SK-N-SH treated with all-trans-retinoic acid at 6 μM for 48 hours (cell line): ENCODE results near the gene BACH2.

ENCODE experiments used
- ARNTL ChIP-seq: fragments of 450-650 bp; formaldehyde crosslinking; IDR thresholded peaks from 2 replicates; pipeline ENCODE4 v1.5.0; 2020; ENCODE audit warnings: low read depth, mild to moderate bottlenecking, moderate library complexity, borderline replicate concordance
- CSDC2 ChIP-seq: fragments of 250-450 bp; sonication (Bioruptor Pico); IDR thresholded peaks from 2 replicates; pipeline ENCODE4 v1.5.0; 2020; ENCODE audit warnings: mild to moderate bottlenecking, moderate library complexity
- PPARA ChIP-seq: fragments of 250-450 bp; sonication (Bioruptor Pico); IDR thresholded peaks from 2 replicates; pipeline ENCODE4 v1.5.0; 2020; ENCODE audit warnings: mild to moderate bottlenecking, borderline replicate concordance
- RARB ChIP-seq: fragments of 250-450 bp; sonication (Bioruptor Pico); IDR thresholded peaks from 2 replicates; pipeline ENCODE4 v1.8.0; 2021; ENCODE audit warnings: mild to moderate bottlenecking, moderate library complexity
- ZFP30 ChIP-seq: fragments of 450-650 bp; formaldehyde crosslinking; IDR thresholded peaks from 2 replicates; pipeline ENCODE4 v1.5.0; 2022; ENCODE audit warnings: mild to moderate bottlenecking, moderate library complexity
- TF ChIP-seq, protein P1 (sequence below): fragments of 250-450 bp; sonication (Bioruptor Pico); IDR thresholded peaks from 2 replicates; pipeline ENCODE4 v1.5.1; 2021; ENCODE audit warnings: mild to moderate bottlenecking, moderate library complexity

DNA sequence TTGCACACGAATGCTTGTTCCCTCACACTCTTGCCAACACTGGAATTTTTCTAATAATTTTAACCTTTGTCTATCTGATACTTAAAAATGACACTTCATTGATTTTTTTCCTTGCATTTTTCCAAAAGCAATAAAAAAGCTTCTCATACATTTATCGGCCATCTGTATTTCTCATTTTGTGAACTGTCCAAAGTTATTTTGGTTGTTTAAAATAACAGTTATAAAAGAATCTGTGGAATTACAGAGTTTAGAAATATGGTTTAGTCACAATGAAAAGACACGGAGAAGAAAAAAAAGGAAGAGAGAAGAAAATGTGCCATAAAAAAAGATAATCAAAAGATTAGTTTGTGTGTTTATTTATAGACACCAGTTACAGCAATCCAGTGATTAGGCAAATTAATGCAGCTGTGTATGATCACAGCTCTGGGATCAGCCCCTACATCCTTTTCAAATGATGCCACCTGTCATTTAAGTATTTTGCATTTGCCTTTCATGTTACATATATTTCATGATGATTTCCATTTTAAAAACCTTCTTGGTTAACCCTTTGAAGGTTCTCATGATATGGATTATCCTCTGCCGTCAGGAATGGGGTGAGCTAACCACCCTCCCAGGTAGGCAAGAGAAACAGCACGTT lies 171.7 kb downstream of the BACH2 start:
- TF ChIP-seq ARNTL (CRISPR knock-in tag): no peak
- no peak for TF ChIP-seq RARB (CRISPR knock-in tag)
- TF ChIP-seq, protein P1, sequence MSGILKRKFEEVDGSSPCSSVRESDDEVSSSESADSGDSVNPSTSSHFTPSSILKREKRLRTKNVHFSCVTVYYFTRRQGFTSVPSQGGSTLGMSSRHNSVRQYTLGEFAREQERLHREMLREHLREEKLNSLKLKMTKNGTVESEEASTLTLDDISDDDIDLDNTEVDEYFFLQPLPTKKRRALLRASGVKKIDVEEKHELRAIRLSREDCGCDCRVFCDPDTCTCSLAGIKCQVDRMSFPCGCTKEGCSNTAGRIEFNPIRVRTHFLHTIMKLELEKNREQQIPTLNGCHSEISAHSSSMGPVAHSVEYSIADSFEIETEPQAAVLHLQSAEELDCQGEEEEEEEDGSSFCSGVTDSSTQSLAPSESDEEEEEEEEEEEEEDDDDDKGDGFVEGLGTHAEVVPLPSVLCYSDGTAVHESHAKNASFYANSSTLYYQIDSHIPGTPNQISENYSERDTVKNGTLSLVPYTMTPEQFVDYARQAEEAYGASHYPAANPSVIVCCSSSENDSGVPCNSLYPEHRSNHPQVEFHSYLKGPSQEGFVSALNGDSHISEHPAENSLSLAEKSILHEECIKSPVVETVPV (CRISPR knock-in tag): no peak
- no peak for TF ChIP-seq CSDC2
- TF ChIP-seq ZFP30 (CRISPR knock-in tag): no peak
- TF ChIP-seq PPARA: no peak
